Right atrium auricular region (tissue), 2 donors: ENCODE measurements around the gene RECK. TPM values are rescaled to one million over a fixed set of nuclear protein-coding genes. Genes with fewer than 3 reads are reported as not detected.

Experiments used
- DNase-seq: peaks from one replicate; pipeline ENCODE4 v3.0.0-alpha.2; 2019; ENCODE audit warnings: low spot score
- H3K27ac ChIP-seq, 2 donors: fragments of 200-600 bp; sonication (generic); 1 replicate in 1 of 2; 2 replicates in 1 of 2; pipeline ENCODE4 v1.5.1; 2016 to 2019
- H3K27me3 ChIP-seq, 2 donors: fragments of 200-600 bp; sonication (generic); one replicate each; pipeline versions ENCODE4 v1.5.1 to v1.6.0; 2017 to 2019
- H3K36me3 ChIP-seq: fragments of 200-600 bp; sonication (generic); one replicate; pipeline ENCODE4 v1.5.1; 2016
- H3K4me1 ChIP-seq, 2 donors: fragments of 200-600 bp; sonication (generic); one replicate each; pipeline versions ENCODE4 v1.5.1 to v1.6.0; 2017 to 2019
- H3K4me3 ChIP-seq, 2 donors: fragments of 200-600 bp; sonication (generic); 1 replicate in 1 of 2; 2 replicates in 1 of 2; pipeline ENCODE4 v1.5.1; 2017 to 2019; ENCODE audit warnings: mild to moderate bottlenecking in 1 of 2, moderate library complexity in 1 of 2
- H3K9me3 ChIP-seq, 2 donors: fragments of 200-600 bp; sonication (generic); one replicate each; pipeline ENCODE4 v1.5.1; 2019
- CTCF ChIP-seq, 2 donors: fragments of 200-600 bp; sonication (generic); IDR thresholded peaks; one replicate each; pipeline ENCODE4 v1.5.1; 2019; ENCODE audit warnings: antibody characterized with exemption in 2 of 2
- total RNA-seq, 2 donors: library from RNA; depleted of rRNA; stranded (reverse); fragments of >200 nt; gene quantifications; one replicate each; pipeline ENCODE4 v1.1.0, GENCODE V29; 2016

Gene RECK
- total RNA-seq, 2 donors from 2014 or later = 7.6 to 8.9 TPM

GRCh38 chr9:36152741-36153438, 116.2 kb downstream of the RECK start:
- Histone ChIP-seq H3K9me3 (no peaks in the 10 kb centered on the region), H3K4me3 (no peak overlapping the region), H3K27ac (peak overlapping the region; percentile 66 to 81), H3K27me3 (no peaks in the 10 kb centered on the region), H3K36me3 (peaks cover 5% of the 10 kb centered on the region), H3K4me1 (peaks cover 0 to 59% of the 10 kb centered on the region in 2 donors)
- DNase-seq = no peak
- TF ChIP-seq CTCF (IDR thresholded peaks at IDR 0.05) = no peak

- no peaks in the 10 kb centered on the region for H3K9me3 ChIP-seq
- H3K36me3 ChIP-seq = peaks cover 5% of the 10 kb centered on the region
- DNase-seq = no peak
- peaks cover 0 to 58% of the 10 kb centered on the region in 2 donors for H3K4me1 ChIP-seq
- no peak overlapping the region for H3K4me3 ChIP-seq
- H3K27ac ChIP-seq = peak overlapping the region; percentile 66 to 81
- TF ChIP-seq CTCF (IDR thresholded peaks at IDR 0.05) = no peak
- no peaks in the 10 kb centered on the region for H3K27me3 ChIP-seq
These were observed 117.0 kb downstream of the RECK start for GRCh38 chr9:36153746-36154145.

GRCh38 chr9:36154331-36154952, 117.7 kb downstream of the RECK start:
- Histone ChIP-seq H3K36me3 (peaks cover 5% of the 10 kb centered on the region), H3K4me1 (peaks cover 0 to 58% of the 10 kb centered on the region in 2 donors), H3K4me3 (no peak overlapping the region), H3K9me3 (no peaks in the 10 kb centered on the region), H3K27ac (peak overlapping the region; percentile 66 to 81), H3K27me3 (no peaks in the 10 kb centered on the region)
- DNase-seq = no peak
- TF ChIP-seq CTCF (IDR thresholded peaks at IDR 0.05) = no peak

GRCh38 chr9:36156116-36156515, 119.4 kb downstream of the RECK start:
- Histone ChIP-seq H3K4me3 (no peak overlapping the region), H3K36me3 (peaks cover 5% of the 10 kb centered on the region), H3K27me3 (no peaks in the 10 kb centered on the region), H3K4me1 (peaks cover 0 to 53% of the 10 kb centered on the region in 2 donors), H3K9me3 (no peaks in the 10 kb centered on the region), H3K27ac (peak overlapping the region in 1 of 2 donors; percentile 66)
- no peak for DNase-seq
- TF ChIP-seq CTCF (IDR thresholded peaks at IDR 0.05) = no peak

- no peak for TF ChIP-seq CTCF (IDR thresholded peaks at IDR 0.05)
- peaks cover 0 to 49% of the 10 kb centered on the region in 2 donors for H3K4me1 ChIP-seq
- H3K36me3 ChIP-seq = peaks cover 5% of the 10 kb centered on the region
- no peaks in the 10 kb centered on the region for H3K27me3 ChIP-seq
- H3K27ac ChIP-seq = peak overlapping the region; percentile 48 to 77
- DNase-seq = no peak
- H3K4me3 ChIP-seq = no peak overlapping the region
- H3K9me3 ChIP-seq = no peaks in the 10 kb centered on the region
These were observed 121.4 kb downstream of the RECK start for GRCh38 chr9:36158122-36158521.
